Activated CD8-positive, alpha-beta memory T cell treated with anti-CD3 and anti-CD28 coated beads, Interleukin-2, amount 50 U/mL, for 24 hours (primary cell): ENCODE data around the gene WFS1.

Experiments
- DNase-seq: peaks from one replicate; pipeline ENCODE4 v3.0.0-alpha.2; 2020; ENCODE audit errors: extremely low read depth

The WFS1 gene

GRCh38 chr4:6262176-6262575, 7.5 kb upstream of the WFS1 start:
- no peak for DNase-seq

GRCh38 chr4:6262847-6263487, 6.7 kb upstream of the WFS1 start:
- DNase-seq = no peak

DNA sequence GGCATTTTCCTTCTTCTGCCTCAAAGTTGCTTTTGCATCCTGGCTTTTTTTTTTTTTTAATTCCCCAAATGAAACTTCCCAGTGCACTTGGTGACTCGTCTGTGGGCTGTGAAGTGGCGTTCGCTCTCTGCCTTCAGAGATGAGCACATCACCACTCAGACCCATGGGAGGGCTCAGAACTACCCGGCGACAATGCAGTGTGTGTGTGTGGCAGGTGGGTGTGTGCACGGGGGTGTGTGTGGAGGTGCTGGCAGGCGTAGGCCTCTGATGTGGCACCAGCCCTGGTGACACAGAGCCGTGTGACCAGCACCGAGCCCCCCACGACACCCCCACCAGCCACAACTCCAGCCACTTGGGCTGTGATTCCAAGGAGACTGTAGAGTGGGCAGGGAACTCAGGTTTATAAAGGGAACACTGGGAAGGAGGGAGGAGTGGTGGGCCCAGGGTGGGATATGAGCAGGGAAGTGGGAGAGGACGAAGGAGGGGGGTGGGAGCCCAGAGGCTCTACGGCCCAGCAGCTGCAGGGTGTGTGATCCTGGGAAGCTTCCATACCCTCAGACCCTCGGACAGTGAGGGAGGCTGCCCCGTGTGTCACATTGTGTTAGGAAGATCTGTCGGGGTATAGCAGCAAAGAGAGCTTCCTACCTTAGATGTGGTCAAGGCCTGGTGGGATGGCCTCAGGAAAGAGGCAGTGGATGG, 6.0 kb upstream of the WFS1 start:
- DNase-seq = no peak

- no peak for DNase-seq
Observed at GRCh38 chr4:6264225-6264540, 5.5 kb upstream of the WFS1 start.

- DNase-seq = no peak
Observed at GRCh38 chr4:6265546-6265945, 4.1 kb upstream of the WFS1 start.

DNA sequence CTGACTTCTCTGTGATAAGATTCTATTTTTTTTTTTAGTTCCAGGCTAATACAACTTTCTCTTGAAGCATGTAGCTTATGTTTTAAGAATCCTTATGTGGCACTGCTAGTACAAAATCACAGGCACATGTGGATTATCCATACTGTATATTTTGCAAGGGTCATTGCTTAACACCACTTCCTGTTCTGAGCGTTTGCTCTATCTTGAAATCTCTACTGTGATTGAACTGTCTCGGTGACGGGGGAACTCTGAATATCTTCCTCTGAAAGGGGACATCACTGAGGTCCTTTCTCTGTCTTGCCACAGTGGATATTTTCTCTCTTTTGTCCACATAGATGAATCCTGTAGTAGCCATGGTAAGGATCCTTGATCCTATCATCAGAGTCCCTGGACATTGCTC, 2.1 kb upstream of the WFS1 start:
- DNase-seq = no peak

GRCh38 chr4:6268650-6269615, 717 bp upstream of the WFS1 start:
- DNase-seq = no peak

DNA sequence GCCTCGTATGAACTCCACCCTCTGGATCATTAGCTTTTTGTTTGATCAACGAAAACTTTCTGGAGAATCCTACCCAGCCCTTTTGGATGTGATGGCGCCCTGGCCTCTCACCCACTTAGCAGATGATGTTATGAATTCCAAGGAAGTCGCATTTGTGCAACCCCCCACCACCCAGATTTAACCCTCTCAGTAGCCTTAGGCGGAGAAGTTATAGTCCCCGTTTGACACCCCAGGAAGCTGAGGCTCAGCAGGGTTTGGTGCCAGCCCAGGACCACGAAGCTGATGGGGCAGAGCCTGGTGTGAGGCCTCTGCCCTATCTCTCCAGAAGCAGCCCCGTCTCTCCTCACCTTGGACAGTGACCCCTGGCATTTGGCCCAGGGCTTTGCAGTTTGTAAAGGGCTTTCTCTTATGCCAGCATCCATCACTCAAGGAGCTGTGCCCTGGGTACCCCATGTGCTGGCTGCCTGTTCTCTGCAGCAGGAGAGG, 1.0 kb downstream of the WFS1 start:
- DNase-seq = no peak

DNA sequence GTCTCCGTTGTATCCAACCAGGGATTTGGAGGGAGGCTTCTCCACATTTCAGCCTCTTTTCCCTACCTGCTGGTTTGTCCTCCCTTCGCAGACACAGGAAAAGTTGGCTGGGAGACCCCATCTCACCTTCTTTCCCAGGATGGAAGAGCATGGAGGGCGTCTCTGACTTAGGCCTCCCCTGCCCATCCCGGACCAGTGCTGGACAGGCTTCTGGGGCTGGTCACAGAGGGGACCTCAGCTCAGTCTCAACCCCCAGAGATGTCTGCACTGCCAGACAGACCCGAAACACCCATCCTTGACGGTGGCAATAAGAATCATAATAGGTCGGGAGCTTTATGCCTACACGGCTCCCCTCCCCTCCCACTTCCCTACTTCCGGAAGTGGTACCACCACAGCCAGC, 1.6 kb downstream of the WFS1 start:
- no peak for DNase-seq

DNA sequence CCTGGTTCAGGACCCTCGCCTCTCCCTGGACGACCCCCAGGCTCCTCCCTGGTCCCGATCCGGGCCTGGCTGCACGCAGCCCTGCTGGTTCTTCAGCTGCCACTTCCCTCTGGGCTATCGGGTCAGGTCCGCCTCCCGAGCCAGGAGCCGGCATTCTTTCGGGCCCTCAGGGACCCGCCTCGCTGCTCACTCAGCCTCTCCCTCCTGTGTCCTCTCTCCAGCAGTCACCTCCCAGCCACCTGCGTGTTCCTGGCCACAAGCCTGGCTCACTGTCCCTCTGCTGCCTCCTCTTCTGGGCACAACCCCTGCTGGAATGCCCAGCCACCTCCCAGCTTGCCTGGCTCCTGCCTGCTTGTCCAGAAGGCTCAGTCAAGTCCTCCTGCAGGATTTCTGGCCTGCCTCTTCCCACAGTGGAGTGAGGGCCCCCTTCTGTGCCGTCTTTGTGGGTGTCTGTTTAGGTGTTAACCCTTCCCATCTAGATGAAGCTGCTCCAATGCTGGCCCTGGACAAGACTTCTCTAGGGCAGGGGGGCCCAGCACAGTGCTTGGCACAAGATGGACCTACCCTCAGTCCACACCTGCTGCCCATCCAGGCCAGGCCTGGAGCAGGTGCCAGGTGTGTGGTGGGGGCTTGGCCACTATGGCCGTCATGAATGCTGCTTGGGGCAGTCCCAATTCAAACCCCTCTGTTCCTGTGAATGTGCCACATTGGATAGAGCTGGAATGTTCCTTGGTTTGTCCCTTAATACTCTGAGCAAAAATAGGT, 2.2 kb downstream of the WFS1 start:
- no peak for DNase-seq

DNA sequence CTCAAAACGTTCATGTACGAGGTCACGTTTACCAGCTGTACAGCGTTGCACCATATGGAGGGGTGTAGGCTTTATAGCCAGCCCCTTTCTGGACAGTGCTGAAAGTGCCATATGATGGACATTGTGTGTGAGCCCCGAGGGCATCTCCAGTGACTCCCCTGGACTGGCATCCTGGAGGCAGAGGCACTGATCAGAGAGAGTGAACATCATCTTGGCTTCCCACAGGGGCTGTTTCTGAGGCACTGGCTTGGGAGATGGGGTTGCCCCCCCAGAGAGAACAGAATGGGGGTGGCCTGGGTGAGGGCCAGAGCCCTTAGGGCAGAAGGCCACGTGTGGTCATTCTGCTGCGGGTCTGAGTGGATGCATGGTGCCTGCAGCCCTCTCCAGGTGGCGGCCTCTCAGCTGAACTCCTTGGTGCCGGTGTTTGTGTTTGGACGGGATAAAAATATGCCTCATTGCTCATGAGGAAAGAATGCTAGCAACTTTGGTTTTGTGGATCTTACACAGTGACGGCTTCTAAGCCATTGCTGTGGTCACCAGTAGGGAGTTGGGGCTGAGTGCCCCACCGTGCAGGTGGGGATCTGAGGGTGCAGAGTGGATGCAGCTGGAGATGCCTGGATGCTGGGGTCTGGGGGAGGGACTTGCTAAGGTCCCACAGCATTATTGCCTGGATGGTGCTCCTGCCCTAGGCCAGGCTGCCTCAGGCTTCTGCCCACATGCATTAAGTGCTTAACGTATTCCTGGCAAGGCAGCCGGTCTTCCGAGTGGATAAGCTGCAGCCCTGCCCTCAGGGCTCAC, 3.4 kb downstream of the WFS1 start:
- no peak for DNase-seq

DNA sequence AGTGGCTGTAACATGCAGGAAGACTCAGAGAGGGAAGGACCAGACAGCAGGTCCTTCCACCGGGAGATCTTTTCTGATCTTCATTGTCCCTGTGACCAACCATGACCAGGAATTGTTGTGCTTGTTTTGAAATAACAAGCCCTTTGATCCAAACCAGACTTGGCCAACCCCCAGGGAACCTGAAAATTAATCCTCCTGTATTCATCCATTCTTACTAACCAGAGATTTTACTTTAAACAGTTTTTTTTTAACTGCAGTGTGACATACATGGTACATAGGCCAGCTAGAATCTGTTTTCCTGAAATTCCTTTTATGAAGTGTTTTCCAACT, 4.0 kb downstream of the WFS1 start:
- DNase-seq = no peak

DNA sequence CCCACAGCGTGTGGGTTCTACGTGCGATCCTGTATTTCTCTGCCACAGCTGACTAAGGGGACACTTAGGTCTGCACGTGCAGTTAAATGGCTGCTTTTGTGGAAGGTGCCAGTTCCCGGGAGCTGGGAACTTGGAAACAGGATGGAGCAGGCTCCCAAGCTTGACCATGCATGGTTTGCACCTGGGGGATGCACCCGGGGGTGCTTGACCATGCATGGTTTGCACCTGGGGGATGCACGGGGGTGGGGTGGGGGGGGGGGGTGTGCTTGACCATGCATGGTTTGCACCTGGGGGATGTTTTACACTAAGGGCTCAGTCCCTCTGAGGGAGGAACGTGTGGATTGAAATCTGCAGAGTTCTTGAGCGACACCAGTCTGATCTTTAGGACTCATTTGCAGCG, 5.7 kb downstream of the WFS1 start:
- no peak for DNase-seq

- DNase-seq = no peak
Observed at GRCh38 chr4:6275898-6276806, 6.5 kb downstream of the WFS1 start.

DNA sequence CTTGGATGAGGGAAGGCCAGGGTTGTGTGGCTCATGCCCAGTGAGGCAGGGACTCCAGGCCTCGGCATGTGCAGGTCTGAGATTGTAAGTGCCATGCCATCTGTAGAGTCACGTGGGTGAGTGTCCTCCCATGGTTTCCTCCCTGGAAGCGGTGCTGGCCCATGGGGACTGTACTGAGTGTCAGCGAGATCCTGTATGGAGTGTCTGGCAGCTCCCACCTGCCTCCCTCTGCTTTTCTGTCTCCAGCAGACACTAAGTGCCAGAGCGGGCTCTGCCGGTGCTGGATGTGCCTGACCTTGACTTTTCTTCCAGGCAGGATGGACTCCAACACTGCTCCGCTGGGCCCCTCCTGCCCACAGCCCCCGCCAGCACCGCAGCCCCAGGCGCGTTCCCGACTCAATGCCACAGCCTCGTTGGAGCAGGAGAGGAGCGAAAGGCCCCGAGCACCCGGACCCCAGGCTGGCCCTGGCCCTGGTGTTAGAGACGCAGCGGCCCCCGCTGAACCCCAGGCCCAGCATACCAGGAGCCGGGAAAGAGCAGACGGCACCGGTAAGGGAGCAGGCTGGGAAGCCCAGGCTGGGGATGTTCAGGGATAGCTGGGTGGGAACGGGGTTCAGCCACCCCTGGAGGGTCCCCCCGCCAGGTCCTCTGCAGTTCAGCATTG, 7.6 kb downstream of the WFS1 start:
- DNase-seq = no peak

DNA sequence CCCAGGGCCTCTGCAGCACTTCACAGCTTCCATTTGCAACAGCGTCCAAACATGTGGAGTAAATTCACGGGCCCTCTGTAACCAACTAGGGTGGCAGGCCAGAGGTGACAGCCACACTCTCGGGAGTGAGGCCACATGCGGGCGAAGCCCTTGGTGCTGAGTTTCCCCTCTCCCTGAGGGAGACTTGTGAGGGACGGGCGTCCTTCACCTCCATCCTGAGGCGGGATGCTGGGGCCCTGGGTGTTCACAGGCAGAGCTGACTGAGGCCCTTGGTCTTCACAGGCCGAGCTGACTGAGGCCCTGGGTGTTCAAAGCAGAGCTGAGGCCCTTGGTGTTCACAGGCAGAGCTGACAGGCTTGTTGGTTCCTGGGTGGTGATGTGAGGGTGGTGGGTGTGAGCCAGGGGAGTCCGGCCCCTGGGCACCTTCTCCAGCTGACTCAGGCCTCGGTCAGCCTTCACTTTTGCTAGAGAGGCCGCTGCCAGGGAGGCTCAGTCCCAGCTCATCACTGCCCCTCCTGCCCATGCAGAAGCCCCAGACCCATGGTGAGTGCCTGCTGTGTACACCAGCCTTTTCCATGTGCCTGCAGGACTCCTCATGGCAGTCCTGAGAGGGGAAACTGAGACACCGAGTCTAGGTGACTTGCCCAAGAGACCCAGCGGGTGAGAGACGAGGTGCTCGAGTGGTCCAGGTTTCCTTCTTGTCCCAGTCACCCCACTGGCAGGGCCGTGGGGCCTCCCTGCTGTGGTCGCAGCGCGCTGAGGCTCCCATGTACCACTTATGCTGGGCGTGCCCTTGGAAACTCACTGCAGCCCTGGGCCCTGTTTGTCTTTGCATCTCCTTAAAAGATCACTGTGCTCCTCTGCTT, 8.5 kb downstream of the WFS1 start:
- DNase-seq = no peak

DNA sequence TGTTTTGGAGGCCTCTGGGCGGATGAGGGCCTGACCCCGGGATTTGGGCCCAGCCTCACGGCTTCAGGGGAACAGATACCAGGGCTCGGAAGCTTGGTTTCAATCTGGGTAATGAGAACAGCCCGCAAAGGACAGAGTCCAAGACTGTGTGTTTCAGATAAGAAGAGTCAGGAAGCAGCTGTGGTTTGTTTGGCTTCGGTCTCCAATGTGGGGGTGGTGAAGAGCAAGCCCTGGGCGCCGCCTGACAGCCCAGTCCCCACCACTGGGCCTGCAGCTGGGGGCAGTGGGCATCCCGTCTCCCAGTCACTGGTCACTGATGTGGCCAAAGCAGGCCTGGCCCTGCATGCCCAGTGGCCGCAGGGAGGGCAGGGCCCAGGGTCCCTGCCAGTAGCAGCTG, 9.1 kb downstream of the WFS1 start:
- DNase-seq = no peak

GRCh38 chr4:6279582-6280289, 10.1 kb downstream of the WFS1 start:
- DNase-seq = no peak
